Esophagus muscularis mucosa (tissue), 4 donors: ENCODE measurements around the gene SETD4. TPM values are rescaled to one million over a fixed set of nuclear protein-coding genes. Genes with fewer than 3 reads are reported as not detected.

Source experiments
- DNase-seq: peaks from one replicate; pipeline ENCODE4 v3.0.0-alpha.2; 2017; ENCODE audit errors: extremely low spot score
- H3K27ac ChIP-seq, 4 donors: fragments of 200-600 bp; sonication (generic); replicated peaks in 1 of 4; 1 replicate in 3 of 4; 2 replicates in 1 of 4; pipeline ENCODE4 v1.5.1; 2016 to 2019; ENCODE audit warnings: mild to moderate bottlenecking in 1 of 4
- H3K27me3 ChIP-seq, 4 donors: fragments of 200-600 bp; sonication (generic); one replicate each; pipeline versions ENCODE4 v1.5.1 to v1.6.0; 2016 to 2019
- H3K36me3 ChIP-seq, 4 donors: fragments of 200-600 bp; sonication (generic); one replicate each; pipeline ENCODE4 v1.5.1; 2016 to 2019
- H3K4me1 ChIP-seq, 4 donors: fragments of 200-600 bp; sonication (generic); one replicate each; pipeline ENCODE4 v1.5.1; 2016 to 2019
- H3K4me3 ChIP-seq, 4 donors: fragments of 200-600 bp; sonication (generic); 1 replicate in 2 of 4; 2 replicates in 2 of 4; pipeline ENCODE4 v1.5.1; 2016 to 2019; ENCODE audit warnings: mild to moderate bottlenecking in 4 of 4, moderate library complexity in 1 of 4
- H3K9me3 ChIP-seq, 4 donors: fragments of 200-600 bp; sonication (generic); 1 replicate in 3 of 4; 2 replicates in 1 of 4; pipeline ENCODE4 v1.5.1; 2016 to 2019
- CTCF ChIP-seq, 3 experiments: fragments of 200-600 bp in 2 of 3; fragments of 450-650 bp in 1 of 3; sonication (generic) in 2 of 3; IDR thresholded peaks; one replicate each; pipeline ENCODE4 v1.5.1; 2017 to 2019; ENCODE audit warnings: antibody characterized with exemption in 3 of 3, mild to moderate bottlenecking in 2 of 3, moderate library complexity in 1 of 3
- EP300 ChIP-seq: sonication (generic); formaldehyde crosslinking; IDR thresholded peaks from one replicate; pipeline ENCODE4 v1.6.1; 2017; ENCODE audit warnings: antibody characterized with exemption
- POLR2A ChIP-seq: fragments of 450-650 bp; IDR thresholded peaks from one replicate; pipeline ENCODE4 v1.6.1; 2017; ENCODE audit warnings: antibody characterized with exemption, moderate library complexity, mild to moderate bottlenecking, low read depth
- POLR2AphosphoS5 ChIP-seq, 2 donors: sonication (generic); formaldehyde crosslinking; IDR thresholded peaks; one replicate each; pipeline ENCODE4 v1.6.1; 2017; ENCODE audit warnings: antibody characterized with exemption in 2 of 2
- WGBS: methylation state at CpG from one replicate; pipeline ENCODE4 v1.1.5; 2018; 5-methylcytosine and 5-hydroxymethylcytosine counted together
- intact Hi-C: fragments of 100-400 bp; cut with DNase I; formaldehyde crosslinking; loops from one replicate; pipeline ENCODE4 v1.15.1; 2023
- total RNA-seq, 4 donors: library from RNA; depleted of rRNA; stranded (reverse); fragments of >200 nt; gene quantifications; one replicate each; pipeline versions ENCODE4 v1.1.0 to v1.2.1, GENCODE V29; 2016

The SETD4 gene
- total RNA-seq, 4 donors from 2014 or later = 10.8 to 15.2 (median 13.3) TPM

DNA sequence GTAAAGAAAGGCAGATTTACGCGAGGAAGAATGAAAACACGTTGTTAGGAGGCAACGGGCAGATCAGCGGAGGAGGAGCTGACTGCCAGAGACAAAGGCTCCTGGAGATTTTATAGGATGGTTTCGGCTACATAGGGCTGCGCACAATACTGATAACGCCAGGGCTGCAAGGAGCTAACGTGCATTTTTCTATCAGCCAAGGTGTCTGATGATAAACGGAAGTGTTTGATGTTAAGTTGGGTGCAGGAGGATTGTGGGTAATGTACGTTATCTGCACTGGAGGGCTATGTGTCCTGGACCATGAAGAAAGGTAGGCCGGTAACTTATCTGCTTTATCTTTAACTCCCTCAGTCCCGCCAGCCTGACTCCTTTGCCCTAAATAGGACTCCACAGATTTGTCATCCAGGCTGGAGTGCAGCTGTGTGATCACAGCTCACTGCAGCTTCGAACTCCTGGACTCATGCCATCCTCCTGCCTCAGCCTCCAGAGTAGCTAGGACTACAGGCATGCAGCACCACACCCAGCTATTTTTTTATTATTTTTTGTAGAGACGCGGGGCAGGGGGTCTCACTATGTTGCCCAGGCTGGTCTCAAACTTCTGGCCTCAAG lies 29.6 kb downstream of the SETD4 start:
- no peaks in the 10 kb centered on the region for H3K9me3 ChIP-seq
- no peak overlapping the region for H3K27ac ChIP-seq
- DNase-seq = no peak
- H3K36me3 ChIP-seq = peaks cover 6 to 25% (median 20%) of the 10 kb centered on the region in 4 donors
- H3K4me1 ChIP-seq = peaks cover 0 to 7% (median 4%) of the 10 kb centered on the region in 4 donors
- no peak for TF ChIP-seq EP300
- no peak for TF ChIP-seq POLR2AphosphoS5 (IDR thresholded peaks at IDR 0.05)
- TF ChIP-seq CTCF (IDR thresholded peaks at IDR 0.05) = no peak
- no peaks in the 10 kb centered on the region for H3K27me3 ChIP-seq
- 70% methylated on average over 16 of the region's 16 CpGs for WGBS
- no peak overlapping the region for H3K4me3 ChIP-seq
- intact Hi-C loops = no loop called here

- H3K27me3 ChIP-seq = no peaks in the 10 kb centered on the region
- H3K4me1 ChIP-seq = peaks cover 0 to 7% (median 4%) of the 10 kb centered on the region in 4 donors
- no peak overlapping the region for H3K4me3 ChIP-seq
- TF ChIP-seq POLR2AphosphoS5 (IDR thresholded peaks at IDR 0.05) (no peak), POLR2A (no peak), EP300 (no peak), CTCF (IDR thresholded peaks at IDR 0.05) (no peak)
- intact Hi-C loops = loop anchor here (2.0 to 10.0 kb wide), 2 partner anchors 185 to 1285 kb away; no protein-coding TSS in a partner anchor
- no peaks in the 10 kb centered on the region for H3K9me3 ChIP-seq
- H3K27ac ChIP-seq = no peak overlapping the region
- WGBS = 89% methylated on average over 8 of the region's 8 CpGs
- peaks cover 0 to 11% (median 6%) of the 10 kb centered on the region in 4 donors for H3K36me3 ChIP-seq
- no peak for DNase-seq
Observed at GRCh38 chr21:36029309-36029708, 31.0 kb downstream of the SETD4 start.

GRCh38 chr21:36028127-36029069 lies 31.9 kb downstream of the SETD4 start:
- no peak for TF ChIP-seq POLR2A
- TF ChIP-seq EP300 = no peak
- TF ChIP-seq CTCF (IDR thresholded peaks at IDR 0.05) = peak; percentile 91 to 93 (median 93)
- peak in 1 of 2 donors; percentile 45 for TF ChIP-seq POLR2AphosphoS5 (IDR thresholded peaks at IDR 0.05)
- no peak overlapping the region for H3K27ac ChIP-seq
- WGBS = 28% methylated on average over 25 of the region's 25 CpGs
- H3K9me3 ChIP-seq = no peaks in the 10 kb centered on the region
- H3K27me3 ChIP-seq = no peaks in the 10 kb centered on the region
- H3K36me3 ChIP-seq = peaks cover 0 to 2% (median 0%) of the 10 kb centered on the region in 4 donors
- H3K4me3 ChIP-seq = no peak overlapping the region
- peaks cover 0 to 12% (median 8%) of the 10 kb centered on the region in 4 donors for H3K4me1 ChIP-seq
- intact Hi-C loops = loop anchor here (2.0 to 10.0 kb wide), 2 partner anchors 184 to 1284 kb away; no protein-coding TSS in a partner anchor
- peak; percentile 94 for DNase-seq

GRCh38 chr21:36027347-36027746 lies 33.0 kb downstream of the SETD4 start:
- Histone ChIP-seq H3K36me3 (no peaks in the 10 kb centered on the region), H3K27me3 (no peaks in the 10 kb centered on the region), H3K4me1 (peaks cover 0 to 23% (median 18%) of the 10 kb centered on the region in 4 donors), H3K4me3 (no peak overlapping the region), H3K9me3 (no peaks in the 10 kb centered on the region), H3K27ac (no peak overlapping the region)
- DNase-seq = no peak
- TF ChIP-seq CTCF (IDR thresholded peaks at IDR 0.05) = no peak
- TF ChIP-seq POLR2A = no peak
- TF ChIP-seq EP300 = no peak
- no peak for TF ChIP-seq POLR2AphosphoS5 (IDR thresholded peaks at IDR 0.05)
- intact Hi-C loops = loop anchor here (10.0 kb wide), 1 partner anchor 183 kb away; no protein-coding TSS in a partner anchor
- 86% methylated on average over 5 of the region's 5 CpGs for WGBS
